ENCODE data around the gene TCEA3. TPM values are rescaled to one million over a fixed set of nuclear protein-coding genes. Genes with fewer than 3 reads are reported as not detected.

Gene TCEA3
- total and polyA plus RNA-seq, 2 experiments from 2014 or later = not detected

DNA sequence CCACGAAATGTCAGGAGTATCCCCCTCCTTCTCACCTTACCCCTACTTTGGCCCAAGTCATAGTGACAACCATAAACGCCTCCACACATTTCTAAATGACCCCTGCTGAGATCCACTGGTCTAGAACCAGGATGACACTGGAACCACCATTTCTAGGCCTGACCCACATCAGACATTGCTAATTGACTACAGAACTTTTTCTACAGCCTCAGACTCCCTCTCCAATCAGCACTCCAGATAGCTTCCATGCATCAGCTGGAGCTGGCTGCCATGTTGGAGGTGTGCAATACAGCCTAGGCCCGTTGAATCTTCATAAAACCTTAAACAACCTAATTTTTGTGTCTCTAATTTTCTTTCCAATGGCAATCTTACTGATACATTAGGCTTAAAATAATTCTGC, 18.6 kb downstream of the TCEA3 start:
- no peak overlapping the region for H2AFZ ChIP-seq
- Mint-ChIP-seq H3K27ac (no peak overlapping the region), H3K4me1 (peaks cover 2% of the 10 kb centered on the region), H3K27me3 (ENCODE audit: insufficient read depth, low read depth, poor library complexity) (peaks cover 32% of the 10 kb centered on the region), H3K36me3 (ENCODE audit: low read depth) (no peaks in the 10 kb centered on the region), H3K4me3 (no peak overlapping the region), H3K9me3 (no peaks in the 10 kb centered on the region; the same call in 2 of the 3 replicates)
- peaks cover 97% of the 10 kb centered on the region for H3K27me3 ChIP-seq (ENCODE audit: insufficient read depth)
- TF ChIP-seq, protein P1, sequence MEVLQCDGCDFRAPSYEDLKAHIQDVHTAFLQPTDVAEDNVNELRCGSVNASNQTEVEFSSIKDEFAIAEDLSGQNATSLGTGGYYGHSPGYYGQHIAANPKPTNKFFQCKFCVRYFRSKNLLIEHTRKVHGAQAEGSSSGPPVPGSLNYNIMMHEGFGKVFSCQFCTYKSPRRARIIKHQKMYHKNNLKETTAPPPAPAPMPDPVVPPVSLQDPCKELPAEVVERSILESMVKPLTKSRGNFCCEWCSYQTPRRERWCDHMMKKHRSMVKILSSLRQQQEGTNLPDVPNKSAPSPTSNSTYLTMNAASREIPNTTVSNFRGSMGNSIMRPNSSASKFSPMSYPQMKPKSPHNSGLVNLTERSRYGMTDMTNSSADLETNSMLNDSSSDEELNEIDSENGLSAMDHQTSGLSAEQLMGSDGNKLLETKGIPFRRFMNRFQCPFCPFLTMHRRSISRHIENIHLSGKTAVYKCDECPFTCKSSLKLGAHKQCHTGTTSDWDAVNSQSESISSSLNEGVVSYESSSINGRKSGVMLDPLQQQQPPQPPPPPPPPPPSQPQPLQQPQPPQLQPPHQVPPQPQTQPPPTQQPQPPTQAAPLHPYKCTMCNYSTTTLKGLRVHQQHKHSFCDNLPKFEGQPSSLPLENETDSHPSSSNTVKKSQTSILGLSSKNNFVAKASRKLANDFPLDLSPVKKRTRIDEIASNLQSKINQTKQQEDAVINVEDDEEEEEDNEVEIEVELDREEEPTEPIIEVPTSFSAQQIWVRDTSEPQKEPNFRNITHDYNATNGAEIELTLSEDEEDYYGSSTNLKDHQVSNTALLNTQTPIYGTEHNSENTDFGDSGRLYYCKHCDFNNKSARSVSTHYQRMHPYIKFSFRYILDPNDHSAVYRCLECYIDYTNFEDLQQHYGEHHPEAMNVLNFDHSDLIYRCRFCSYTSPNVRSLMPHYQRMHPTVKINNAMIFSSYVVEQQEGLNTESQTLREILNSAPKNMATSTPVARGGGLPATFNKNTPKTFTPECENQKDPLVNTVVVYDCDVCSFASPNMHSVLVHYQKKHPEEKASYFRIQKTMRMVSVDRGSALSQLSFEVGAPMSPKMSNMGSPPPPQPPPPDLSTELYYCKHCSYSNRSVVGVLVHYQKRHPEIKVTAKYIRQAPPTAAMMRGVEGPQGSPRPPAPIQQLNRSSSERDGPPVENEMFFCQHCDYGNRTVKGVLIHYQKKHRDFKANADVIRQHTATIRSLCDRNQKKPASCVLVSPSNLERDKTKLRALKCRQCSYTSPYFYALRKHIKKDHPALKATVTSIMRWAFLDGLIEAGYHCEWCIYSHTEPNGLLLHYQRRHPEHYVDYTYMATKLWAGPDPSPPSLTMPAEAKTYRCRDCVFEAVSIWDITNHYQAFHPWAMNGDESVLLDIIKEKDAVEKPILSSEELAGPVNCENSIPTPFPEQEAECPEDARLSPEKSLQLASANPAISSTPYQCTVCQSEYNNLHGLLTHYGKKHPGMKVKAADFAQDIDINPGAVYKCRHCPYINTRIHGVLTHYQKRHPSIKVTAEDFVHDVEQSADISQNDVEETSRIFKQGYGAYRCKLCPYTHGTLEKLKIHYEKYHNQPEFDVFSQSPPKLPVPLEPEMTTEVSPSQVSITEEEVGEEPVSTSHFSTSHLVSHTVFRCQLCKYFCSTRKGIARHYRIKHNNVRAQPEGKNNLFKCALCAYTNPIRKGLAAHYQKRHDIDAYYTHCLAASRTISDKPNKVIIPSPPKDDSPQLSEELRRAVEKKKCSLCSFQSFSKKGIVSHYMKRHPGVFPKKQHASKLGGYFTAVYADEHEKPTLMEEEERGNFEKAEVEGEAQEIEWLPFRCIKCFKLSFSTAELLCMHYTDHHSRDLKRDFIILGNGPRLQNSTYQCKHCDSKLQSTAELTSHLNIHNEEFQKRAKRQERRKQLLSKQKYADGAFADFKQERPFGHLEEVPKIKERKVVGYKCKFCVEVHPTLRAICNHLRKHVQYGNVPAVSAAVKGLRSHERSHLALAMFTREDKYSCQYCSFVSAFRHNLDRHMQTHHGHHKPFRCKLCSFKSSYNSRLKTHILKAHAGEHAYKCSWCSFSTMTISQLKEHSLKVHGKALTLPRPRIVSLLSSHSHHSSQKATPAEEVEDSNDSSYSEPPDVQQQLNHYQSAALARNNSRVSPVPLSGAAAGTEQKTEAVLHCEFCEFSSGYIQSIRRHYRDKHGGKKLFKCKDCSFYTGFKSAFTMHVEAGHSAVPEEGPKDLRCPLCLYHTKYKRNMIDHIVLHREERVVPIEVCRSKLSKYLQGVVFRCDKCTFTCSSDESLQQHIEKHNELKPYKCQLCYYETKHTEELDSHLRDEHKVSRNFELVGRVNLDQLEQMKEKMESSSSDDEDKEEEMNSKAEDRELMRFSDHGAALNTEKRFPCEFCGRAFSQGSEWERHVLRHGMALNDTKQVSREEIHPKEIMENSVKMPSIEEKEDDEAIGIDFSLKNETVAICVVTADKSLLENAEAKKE (CRISPR knock-in tag; IDR thresholded peaks at IDR 0.05) = no peak
- no peak for TF ChIP-seq STAT1 (IDR thresholded peaks at IDR 0.05; ENCODE audit: unreplicated experiment)
- TF ChIP-seq POLR2AphosphoS5 (IDR thresholded peaks at IDR 0.05; ENCODE audit: low read depth) = no peak
- TF ChIP-seq NANOG (IDR thresholded peaks at IDR 0.05; ENCODE audit: borderline replicate concordance) = no peak
- no peak for TF ChIP-seq EZH2 (IDR thresholded peaks at IDR 0.05; ENCODE audit: low read depth, unreplicated experiment)
- no peak for TF ChIP-seq ZNF331 (CRISPR knock-in tag; IDR thresholded peaks at IDR 0.05; ENCODE audit: low read depth)
- TF ChIP-seq, protein P2, sequence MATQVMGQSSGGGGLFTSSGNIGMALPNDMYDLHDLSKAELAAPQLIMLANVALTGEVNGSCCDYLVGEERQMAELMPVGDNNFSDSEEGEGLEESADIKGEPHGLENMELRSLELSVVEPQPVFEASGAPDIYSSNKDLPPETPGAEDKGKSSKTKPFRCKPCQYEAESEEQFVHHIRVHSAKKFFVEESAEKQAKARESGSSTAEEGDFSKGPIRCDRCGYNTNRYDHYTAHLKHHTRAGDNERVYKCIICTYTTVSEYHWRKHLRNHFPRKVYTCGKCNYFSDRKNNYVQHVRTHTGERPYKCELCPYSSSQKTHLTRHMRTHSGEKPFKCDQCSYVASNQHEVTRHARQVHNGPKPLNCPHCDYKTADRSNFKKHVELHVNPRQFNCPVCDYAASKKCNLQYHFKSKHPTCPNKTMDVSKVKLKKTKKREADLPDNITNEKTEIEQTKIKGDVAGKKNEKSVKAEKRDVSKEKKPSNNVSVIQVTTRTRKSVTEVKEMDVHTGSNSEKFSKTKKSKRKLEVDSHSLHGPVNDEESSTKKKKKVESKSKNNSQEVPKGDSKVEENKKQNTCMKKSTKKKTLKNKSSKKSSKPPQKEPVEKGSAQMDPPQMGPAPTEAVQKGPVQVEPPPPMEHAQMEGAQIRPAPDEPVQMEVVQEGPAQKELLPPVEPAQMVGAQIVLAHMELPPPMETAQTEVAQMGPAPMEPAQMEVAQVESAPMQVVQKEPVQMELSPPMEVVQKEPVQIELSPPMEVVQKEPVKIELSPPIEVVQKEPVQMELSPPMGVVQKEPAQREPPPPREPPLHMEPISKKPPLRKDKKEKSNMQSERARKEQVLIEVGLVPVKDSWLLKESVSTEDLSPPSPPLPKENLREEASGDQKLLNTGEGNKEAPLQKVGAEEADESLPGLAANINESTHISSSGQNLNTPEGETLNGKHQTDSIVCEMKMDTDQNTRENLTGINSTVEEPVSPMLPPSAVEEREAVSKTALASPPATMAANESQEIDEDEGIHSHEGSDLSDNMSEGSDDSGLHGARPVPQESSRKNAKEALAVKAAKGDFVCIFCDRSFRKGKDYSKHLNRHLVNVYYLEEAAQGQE (IDR thresholded peaks at IDR 0.05; ENCODE audit: unreplicated experiment) = no peak
- TF ChIP-seq EZH2phosphoT487 (IDR thresholded peaks at IDR 0.05; ENCODE audit: unreplicated experiment) = no peak
- TF ChIP-seq JUNB (IDR thresholded peaks at IDR 0.05; ENCODE audit: unreplicated experiment) = no peak
- no peak for TF ChIP-seq ZNF114 (CRISPR knock-in tag; IDR thresholded peaks at IDR 0.05)
- TF ChIP-seq, protein P3, sequence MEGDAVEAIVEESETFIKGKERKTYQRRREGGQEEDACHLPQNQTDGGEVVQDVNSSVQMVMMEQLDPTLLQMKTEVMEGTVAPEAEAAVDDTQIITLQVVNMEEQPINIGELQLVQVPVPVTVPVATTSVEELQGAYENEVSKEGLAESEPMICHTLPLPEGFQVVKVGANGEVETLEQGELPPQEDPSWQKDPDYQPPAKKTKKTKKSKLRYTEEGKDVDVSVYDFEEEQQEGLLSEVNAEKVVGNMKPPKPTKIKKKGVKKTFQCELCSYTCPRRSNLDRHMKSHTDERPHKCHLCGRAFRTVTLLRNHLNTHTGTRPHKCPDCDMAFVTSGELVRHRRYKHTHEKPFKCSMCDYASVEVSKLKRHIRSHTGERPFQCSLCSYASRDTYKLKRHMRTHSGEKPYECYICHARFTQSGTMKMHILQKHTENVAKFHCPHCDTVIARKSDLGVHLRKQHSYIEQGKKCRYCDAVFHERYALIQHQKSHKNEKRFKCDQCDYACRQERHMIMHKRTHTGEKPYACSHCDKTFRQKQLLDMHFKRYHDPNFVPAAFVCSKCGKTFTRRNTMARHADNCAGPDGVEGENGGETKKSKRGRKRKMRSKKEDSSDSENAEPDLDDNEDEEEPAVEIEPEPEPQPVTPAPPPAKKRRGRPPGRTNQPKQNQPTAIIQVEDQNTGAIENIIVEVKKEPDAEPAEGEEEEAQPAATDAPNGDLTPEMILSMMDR (conservative IDR thresholded peaks at IDR 0.05; ENCODE audit: low read depth in 2 of 2) = no peak
- TF ChIP-seq, protein P4, sequence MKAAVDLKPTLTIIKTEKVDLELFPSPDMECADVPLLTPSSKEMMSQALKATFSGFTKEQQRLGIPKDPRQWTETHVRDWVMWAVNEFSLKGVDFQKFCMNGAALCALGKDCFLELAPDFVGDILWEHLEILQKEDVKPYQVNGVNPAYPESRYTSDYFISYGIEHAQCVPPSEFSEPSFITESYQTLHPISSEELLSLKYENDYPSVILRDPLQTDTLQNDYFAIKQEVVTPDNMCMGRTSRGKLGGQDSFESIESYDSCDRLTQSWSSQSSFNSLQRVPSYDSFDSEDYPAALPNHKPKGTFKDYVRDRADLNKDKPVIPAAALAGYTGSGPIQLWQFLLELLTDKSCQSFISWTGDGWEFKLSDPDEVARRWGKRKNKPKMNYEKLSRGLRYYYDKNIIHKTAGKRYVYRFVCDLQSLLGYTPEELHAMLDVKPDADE (IDR thresholded peaks at IDR 0.05) = no peak
- no peak for TF ChIP-seq CREB1 (CRISPR knock-in tag; IDR thresholded peaks at IDR 0.05; ENCODE audit: low read depth)
- H3K4me1 ChIP-seq (ENCODE audit: insufficient read depth) = no peaks in the 10 kb centered on the region
- no peaks in the 10 kb centered on the region for H3K9me2 ChIP-seq (ENCODE audit: insufficient read depth)
- H3K4me2 ChIP-seq = no peak overlapping the region
- no peaks in the 10 kb centered on the region for H3F3A ChIP-seq (replicated peaks; ENCODE audit: low read depth)
- H4K20me1 ChIP-seq (replicated peaks; ENCODE audit: insufficient read depth) = 0 out of 2 replicates have a peak, but pooled peaks cover 8% of the 10 kb centered on the region
- H3K27ac ChIP-seq (ENCODE audit: low read depth) = no peak overlapping the region
- no peaks in the 10 kb centered on the region for H3K36me3 ChIP-seq (ENCODE audit: insufficient read depth)
- DNase-seq (ENCODE audit: low spot score) = no peak
- H3K4me3 ChIP-seq = no peak overlapping the region
- no peaks in the 10 kb centered on the region for H3K79me2 ChIP-seq (replicated peaks; ENCODE audit: insufficient read depth)
- no peak for ATAC-seq
